Panc1 (cell line): ENCODE data around the gene CUL1. TPM values are rescaled to one million over a fixed set of nuclear protein-coding genes. Genes with fewer than 3 reads are reported as not detected.
"Not testable (repeated sequence)": the region's sequence is repeated elsewhere in the genome, so short reads cannot be mapped to it uniquely, and the experiment has no call there.

ENCODE experiments used
- ATAC-seq: fragments of 200-7000 bp; cut with Tn5 transposase; 2 replicates; pipeline ENCODE4 v1.9.1; 2020; ENCODE audit warnings: mild to moderate bottlenecking, moderate library complexity
- BruUV-seq: library from RNA; stranded (reverse); fragments of 400-500 nt; replicated peaks from 2 replicates; lab custom pipeline; 2021; lab: Mats Ljungman, UMichigan
- CTCF ChIA-PET: fragments of 300-600 bp; sonication (Branson Sonifier 250); formaldehyde crosslinking; loops from one replicate; lab custom pipeline; 2022; ENCODE audit warnings: antibody characterized with exemption; lab: Charles Lee
- POLR2A ChIA-PET: fragments of 300-600 bp; sonication (Branson Sonifier 250); formaldehyde crosslinking; loops from one replicate; lab custom pipeline; 2022; ENCODE audit warnings: antibody characterized with exemption; lab: Charles Lee
- DNase-seq: peaks from one replicate; pipeline ENCODE4 v3.0.0-alpha.2; 2010; ENCODE audit warnings: low read depth, low spot score
- H3K27ac ChIP-seq: 2 replicates; pipeline ENCODE4 v1.5.1; 2011; ENCODE audit warnings: mild to moderate bottlenecking, low read length, inconsistent platforms
- H3K27me3 ChIP-seq: fragments of 200-500 bp; sonication (Bioruptor generic); 2 replicates; pipeline ENCODE4 v1.6.0; 2014; ENCODE audit warnings: low read length, inconsistent platforms; ENCODE audit not compliant: control insufficient read depth, insufficient read depth
- H3K36me3 ChIP-seq: fragments of 200-500 bp; sonication (Bioruptor generic); 2 replicates; pipeline ENCODE4 v1.5.1; 2014; ENCODE audit warnings: inconsistent platforms, mild to moderate bottlenecking, low read length, moderate library complexity; ENCODE audit not compliant: control insufficient read depth, insufficient read depth
- H3K4me1 ChIP-seq: 2 replicates; pipeline ENCODE4 v1.5.1; 2011; ENCODE audit warnings: inconsistent platforms, mild to moderate bottlenecking, low read length, moderate library complexity; ENCODE audit not compliant: control insufficient read depth, insufficient read depth
- H3K4me3 ChIP-seq, 2 experiments: 2 replicates each; pipeline ENCODE4 v1.5.1; 2011 to 2012; ENCODE audit warnings: low read depth in 2 of 2, low read length in 2 of 2, mild to moderate bottlenecking in 2 of 2, inconsistent platforms in 1 of 2, moderate library complexity in 1 of 2
- H3K9me3 ChIP-seq: fragments of 200-500 bp; sonication (Bioruptor generic); 2 replicates; pipeline ENCODE4 v1.5.1; 2014; ENCODE audit warnings: low read depth, mild to moderate bottlenecking, inconsistent platforms, low read length, moderate library complexity; ENCODE audit not compliant: control insufficient read depth, insufficient read depth
- CTCF ChIP-seq: fragments of 450-650 bp; IDR thresholded peaks from 2 replicates; pipeline ENCODE4 v1.5.1; 2017; ENCODE audit warnings: mild to moderate bottlenecking
- POLR2AphosphoS5 ChIP-seq: IDR thresholded peaks from 2 replicates; pipeline ENCODE4 v1.6.1; 2012; ENCODE audit warnings: mild to moderate bottlenecking, low read depth, low read length, moderate library complexity
- REST ChIP-seq, 2 experiments: IDR thresholded peaks; 2 replicates each; pipeline ENCODE4 v1.6.1; 2011 to 2012; ENCODE audit warnings: low read depth in 2 of 2, control low read depth in 1 of 2, low read length in 1 of 2, mild to moderate bottlenecking in 1 of 2, moderate library complexity in 1 of 2; ENCODE audit not compliant: insufficient read depth in 1 of 2
- TCF7L2 ChIP-seq: IDR thresholded peaks from 2 replicates; pipeline ENCODE4 v1.6.1; 2011; ENCODE audit warnings: mild to moderate bottlenecking, low read depth, low read length, inconsistent platforms
- in situ Hi-C: cut with HindIII; loops from 2 replicates; pipeline ENCODE4 v1.10.0; 2016; ENCODE audit warnings: low sequenced_read_pairs, low pct_unique_long_range_greater_than_20kb
- intact Hi-C: fragments of 100-400 bp; cut with micrococcal nuclease; formaldehyde crosslinking; loops from one replicate; pipeline ENCODE4 v1.10.0; 2022; ENCODE audit not compliant: unreplicated experiment
- total RNA-seq: library from RNA; stranded (reverse); gene quantifications from one replicate; pipeline ENCODE4 v1.2.1, GENCODE V29; 2021; ENCODE audit not compliant: unreplicated experiment

The CUL1 gene
- total RNA-seq, 1 experiment from 2014 or later, result 60.6 TPM

GRCh38 chr7:148708026-148708885 lies 9.6 kb downstream of the CUL1 start:
- no TSS peak for BruUV-seq
- in situ Hi-C loops, result loop anchor here (10.0 kb wide), 1 partner anchor 237 kb away; no protein-coding TSS in a partner anchor
- Histone ChIP-seq H3K4me3 (no peak overlapping the region), H3K36me3 (no peaks in the 10 kb centered on the region), H3K9me3 (no peaks in the 10 kb centered on the region), H3K4me1 (peaks cover 40% of the 10 kb centered on the region), H3K27ac (no peak overlapping the region), H3K27me3 (no peaks in the 10 kb centered on the region)
- POLR2A ChIA-PET, result no interaction called here
- TF ChIP-seq REST (IDR thresholded peaks at IDR 0.05; ENCODE audit: insufficient read depth in 1 of 2, low read depth in 2 of 2, low read length in 1 of 2) (no peak), CTCF (no peak), TCF7L2 (no peak)
- no peak for DNase-seq
- ATAC-seq, result no peak
- intact Hi-C loops, result no loop called here
- CTCF ChIA-PET, result no interaction called here

- no peaks in the 10 kb centered on the region for H3K9me3 ChIP-seq
- ChIA-PET POLR2A (no interaction called here), CTCF (no interaction called here)
- no peak overlapping the region for H3K4me3 ChIP-seq
- ATAC-seq (no peak), DNase-seq (no peak)
- intact Hi-C loops, result no loop called here
- no peaks in the 10 kb centered on the region for H3K27me3 ChIP-seq
- peaks cover 35% of the 10 kb centered on the region for H3K4me1 ChIP-seq
- TF ChIP-seq POLR2AphosphoS5, result no peak
- no peak overlapping the region for H3K27ac ChIP-seq
- no TSS peak for BruUV-seq
- H3K36me3 ChIP-seq, result no peaks in the 10 kb centered on the region
- in situ Hi-C loops, result loop anchor here (10.0 kb wide), 1 partner anchor 236 kb away; no protein-coding TSS in a partner anchor
Observed at GRCh38 chr7:148709014-148709413, 10.3 kb downstream of the CUL1 start.

GRCh38 chr7:148710426-148710825 lies 11.7 kb downstream of the CUL1 start:
- BruUV-seq, CTCF ChIA-PET, in situ Hi-C loops, H3K27ac ChIP-seq, H3K4me3 ChIP-seq, H3K9me3 ChIP-seq, H3K36me3 ChIP-seq, ATAC-seq, DNase-seq, H3K27me3 ChIP-seq, POLR2A ChIA-PET, intact Hi-C loops: not testable (repeated sequence)
- H3K4me1 ChIP-seq, result peaks cover 25% of the 10 kb centered on the region
